ENCODE measurements around the gene MSL2.

GRCh38 chr3:136197159-136197793 lies 1.1 kb upstream of the MSL2 start:
- no peak for TF ChIP-seq CTCF (IDR thresholded peaks at IDR 0.05)
- TF ChIP-seq POLR2A (IDR thresholded peaks at IDR 0.05), result no peak

Measured in testis (tissue), 2 donors.